Activated T-cell treated with anti-CD3 and anti-CD28 coated beads for 24 hours (primary cell): ENCODE measurements around the gene USF1.

Source experiments
- DNase-seq: peaks from one replicate; pipeline ENCODE4 v3.0.0-alpha.2; 2020; ENCODE audit warnings: low read depth

USF1 gene, protein sequence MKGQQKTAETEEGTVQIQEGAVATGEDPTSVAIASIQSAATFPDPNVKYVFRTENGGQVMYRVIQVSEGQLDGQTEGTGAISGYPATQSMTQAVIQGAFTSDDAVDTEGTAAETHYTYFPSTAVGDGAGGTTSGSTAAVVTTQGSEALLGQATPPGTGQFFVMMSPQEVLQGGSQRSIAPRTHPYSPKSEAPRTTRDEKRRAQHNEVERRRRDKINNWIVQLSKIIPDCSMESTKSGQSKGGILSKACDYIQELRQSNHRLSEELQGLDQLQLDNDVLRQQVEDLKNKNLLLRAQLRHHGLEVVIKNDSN

DNA sequence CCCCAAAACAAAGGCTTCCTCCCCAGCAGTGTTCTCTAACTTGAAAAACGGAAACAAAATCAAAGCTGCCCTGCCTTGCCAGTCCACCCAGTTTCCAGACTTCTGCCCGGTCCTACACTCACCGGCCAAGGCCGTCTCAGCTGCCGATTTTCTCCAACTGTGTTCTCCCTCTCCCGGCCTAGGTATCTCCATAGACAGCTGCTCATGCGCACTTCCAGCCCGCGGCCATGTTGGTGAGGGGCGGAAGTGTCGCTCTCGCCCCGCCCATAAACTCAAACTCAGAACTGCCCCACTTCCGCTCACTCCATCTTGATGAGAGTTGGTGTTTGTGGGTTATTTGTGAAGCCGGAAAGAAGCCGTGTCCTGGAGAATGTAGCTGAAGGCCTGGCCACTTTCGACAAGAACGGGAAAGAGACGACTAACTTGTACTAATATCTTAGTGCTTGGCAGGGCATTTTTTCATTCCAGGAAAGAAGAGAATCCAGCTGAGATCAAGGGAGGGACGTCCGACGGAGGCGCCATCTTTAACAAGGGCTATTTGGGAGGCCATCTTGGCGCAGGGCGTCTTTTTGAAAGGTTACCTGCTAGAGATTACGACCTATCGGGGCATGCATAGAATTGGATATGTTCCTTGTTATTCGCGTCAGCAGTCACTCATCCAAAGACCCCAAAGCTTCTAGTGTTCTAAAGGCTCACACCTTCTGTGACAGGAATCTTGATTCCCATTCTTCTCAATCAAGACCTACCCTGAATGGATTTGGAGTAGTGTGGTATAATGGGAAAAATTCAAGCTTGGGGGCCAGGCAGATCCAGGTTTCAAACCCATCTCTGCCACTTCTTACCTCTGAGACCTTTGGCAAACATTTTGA lies at the start of gene USF1:
USF1 (minus strand) TSS at position 242 of the 869 bp plus-strand sequence. CDS start 2,702 bp downstream, outside the sequence.
- DNase-seq: peak; percentile 90

DNA sequence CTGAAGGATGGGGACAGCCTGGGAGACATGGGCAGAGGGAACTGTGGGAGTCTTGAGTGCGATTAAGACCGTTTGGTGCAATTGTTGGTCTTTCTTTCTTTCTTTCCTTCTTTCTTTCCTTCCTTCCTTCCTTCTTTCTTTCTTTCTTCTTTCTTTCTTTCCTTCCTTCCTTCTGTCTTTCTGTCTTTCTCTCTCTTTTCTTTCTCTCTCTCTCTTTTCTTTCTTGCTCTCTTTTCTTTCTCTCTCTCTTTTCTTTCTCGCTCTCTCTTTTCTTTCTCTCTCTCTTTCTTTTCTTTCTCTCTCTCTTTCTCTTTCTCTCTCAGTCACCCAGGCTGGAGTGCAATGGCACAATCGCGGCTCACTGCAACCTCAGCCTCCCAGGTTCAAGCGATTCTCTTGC lies 49.5 kb upstream of the USF1 start:
- DNase-seq: no peak

DNA sequence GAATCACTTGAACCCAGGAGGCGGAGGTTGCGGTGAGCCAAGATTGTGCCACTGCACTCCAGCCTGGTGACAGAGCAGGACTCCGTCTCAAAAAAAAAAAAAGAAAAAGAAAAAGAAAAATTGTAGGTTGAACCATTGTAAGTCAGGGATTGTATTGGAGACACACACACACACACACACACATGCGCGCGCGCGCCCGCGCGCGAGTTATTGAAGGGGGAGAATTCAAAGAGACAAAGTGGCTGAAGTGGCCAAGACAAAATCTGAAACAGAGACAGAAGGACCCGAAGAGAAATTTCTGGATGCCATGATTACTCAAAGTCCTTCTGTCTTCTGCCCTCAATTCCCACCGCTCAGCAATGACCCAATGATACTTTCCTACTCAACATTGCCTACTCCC lies 48.7 kb upstream of the USF1 start:
- no peak for DNase-seq

DNA sequence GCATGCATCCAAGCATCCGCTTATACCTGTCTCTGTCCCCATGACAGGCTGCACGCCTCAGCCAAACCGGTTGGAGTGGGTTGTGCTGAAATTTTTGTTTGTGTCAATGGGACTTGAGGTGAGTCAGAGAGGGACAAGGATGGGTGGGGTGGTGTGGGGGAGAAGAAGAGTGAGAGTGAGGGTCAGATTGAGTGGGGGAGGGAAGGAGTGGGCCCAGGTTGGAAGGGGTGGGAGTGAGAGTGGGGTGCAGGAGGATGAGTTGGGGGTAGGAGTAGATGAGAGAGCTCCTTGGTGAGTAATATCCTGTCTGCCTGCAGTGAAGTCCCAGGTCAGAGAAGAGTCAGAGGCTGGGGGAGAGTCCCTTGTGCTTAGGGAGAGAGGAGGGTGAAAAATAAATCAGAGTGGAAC lies 46.8 kb upstream of the USF1 start:
- DNase-seq: peak; percentile 43

DNA sequence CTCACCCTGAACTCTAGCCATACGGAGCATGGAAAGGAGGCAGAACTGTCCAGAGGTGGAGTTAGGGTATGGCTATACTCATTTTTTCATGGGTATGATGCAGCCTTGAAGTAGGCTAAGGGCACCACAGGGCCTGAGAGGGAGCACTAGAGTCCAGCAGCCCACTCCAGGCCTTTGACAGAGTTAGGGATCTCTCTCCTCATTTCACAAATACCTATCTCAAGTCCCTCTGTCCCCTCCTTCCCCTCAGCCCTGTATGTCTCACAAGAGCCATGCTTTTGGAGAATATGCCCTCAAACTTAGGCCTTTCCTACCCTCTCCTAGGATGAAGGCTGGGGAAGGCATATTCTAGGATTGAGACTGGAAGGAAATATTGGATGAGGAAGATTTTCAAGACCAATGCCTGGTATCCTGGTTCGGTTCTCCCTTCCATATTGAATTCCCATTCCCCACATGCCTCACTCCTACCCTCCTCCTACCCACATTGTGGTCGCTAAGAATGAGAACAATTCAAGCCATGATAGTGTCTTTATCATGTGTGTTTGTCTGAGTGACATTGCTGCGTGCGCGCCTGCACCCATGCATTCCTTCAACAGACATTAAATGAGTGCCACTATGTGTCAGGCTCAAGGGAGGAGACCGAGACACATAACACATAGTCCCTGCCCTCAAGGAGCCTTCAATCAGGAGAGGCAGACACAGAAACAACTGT lies 46.2 kb upstream of the USF1 start:
- DNase-seq: no peak

DNA sequence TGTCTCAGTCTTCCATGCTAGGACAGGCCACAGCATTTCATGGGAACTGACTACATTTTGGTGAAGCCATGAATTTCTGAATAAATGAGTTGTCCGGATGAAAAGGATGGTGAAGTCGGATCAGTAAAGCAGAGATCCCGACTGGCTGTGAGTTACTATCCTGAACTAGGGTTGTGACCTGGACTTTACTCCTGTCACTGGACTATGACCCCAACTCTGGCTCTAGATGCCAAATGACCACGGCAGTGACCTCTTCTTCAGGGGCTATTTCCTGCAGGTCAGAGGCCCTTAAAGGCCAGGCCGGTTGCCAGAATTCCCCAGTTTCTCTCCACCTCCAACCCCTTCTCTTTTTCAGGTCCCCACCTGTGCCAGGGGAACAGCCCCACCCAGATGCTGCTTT lies 45.3 kb upstream of the USF1 start:
- no peak for DNase-seq

DNA sequence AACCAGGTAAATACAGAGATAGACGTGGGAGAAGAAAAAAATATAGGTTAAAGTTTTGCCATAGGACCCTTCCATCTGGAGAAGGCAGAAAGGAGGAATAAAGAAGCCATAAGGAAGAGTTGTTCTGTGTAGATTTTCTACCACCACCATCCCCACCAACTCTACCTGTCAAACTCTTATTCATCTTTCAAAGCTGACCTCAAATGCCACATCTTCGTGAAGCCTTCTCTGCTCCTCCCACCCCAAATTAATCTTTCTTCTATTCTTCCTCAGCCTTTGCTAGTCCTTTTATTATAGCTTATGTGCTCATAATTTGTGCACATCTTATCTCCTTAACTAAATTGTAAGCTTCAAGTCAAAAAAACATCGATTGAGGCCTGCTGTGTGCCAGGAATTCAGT lies 44.8 kb upstream of the USF1 start:
- DNase-seq: no peak

DNA sequence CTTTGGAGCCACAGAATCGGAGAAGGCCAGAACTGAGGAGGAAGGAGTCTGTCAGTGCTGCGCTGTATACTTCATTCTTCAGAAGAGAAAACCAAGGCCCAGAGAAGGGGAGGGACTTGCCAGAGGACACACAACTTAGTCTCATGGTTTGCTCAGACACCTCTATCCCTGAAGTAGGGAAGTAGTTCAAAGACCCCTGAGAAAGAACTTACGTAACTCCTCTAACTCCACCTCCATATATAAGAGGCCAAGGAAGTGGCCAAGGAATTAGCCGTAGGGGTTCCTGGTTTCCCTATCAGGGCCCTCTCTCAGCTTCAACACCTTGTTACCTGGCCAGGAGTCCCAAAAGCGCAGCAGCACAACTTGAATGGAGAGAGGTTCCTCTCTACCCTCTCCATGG lies 44.2 kb upstream of the USF1 start:
- DNase-seq: no peak

DNA sequence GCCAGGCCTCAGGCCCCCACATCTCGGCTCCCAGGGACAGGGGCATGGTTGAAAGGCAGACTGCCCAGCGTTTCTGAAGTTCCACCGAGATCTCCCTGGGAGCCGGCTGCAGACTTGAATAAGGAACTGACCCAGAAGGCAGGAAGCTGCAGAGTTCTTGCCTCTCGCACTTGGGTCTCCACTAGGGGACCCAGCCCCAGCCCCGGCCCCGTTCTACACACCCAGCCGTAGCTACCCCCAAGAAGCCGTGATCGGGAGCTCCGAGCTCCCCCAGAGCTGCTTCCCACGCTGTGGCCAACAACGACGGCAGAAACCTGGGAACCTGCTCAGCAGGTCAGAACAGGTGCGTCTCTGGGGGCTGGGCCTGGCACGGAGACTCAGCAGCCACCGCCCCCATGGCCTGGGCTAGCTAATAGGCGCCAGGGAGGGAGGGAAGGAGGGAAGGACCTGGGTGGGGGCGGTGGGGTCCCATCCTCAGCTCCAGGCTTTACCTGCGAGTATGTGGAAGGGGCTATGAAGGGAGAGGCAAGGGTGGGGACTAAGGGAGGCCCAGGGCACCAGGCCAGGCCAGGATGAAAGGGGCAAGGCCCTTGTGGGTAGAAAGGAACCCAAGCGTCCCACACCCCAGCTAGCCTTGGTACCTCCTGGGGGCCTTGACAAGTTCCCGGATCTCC lies 43.6 kb upstream of the USF1 start, which contains the start of gene NECTIN4:
NECTIN4 (minus strand) TSS at position 308 of the 674 bp plus-strand sequence; CDS start at position 46, 262 bp downstream.
- DNase-seq: no peak

DNA sequence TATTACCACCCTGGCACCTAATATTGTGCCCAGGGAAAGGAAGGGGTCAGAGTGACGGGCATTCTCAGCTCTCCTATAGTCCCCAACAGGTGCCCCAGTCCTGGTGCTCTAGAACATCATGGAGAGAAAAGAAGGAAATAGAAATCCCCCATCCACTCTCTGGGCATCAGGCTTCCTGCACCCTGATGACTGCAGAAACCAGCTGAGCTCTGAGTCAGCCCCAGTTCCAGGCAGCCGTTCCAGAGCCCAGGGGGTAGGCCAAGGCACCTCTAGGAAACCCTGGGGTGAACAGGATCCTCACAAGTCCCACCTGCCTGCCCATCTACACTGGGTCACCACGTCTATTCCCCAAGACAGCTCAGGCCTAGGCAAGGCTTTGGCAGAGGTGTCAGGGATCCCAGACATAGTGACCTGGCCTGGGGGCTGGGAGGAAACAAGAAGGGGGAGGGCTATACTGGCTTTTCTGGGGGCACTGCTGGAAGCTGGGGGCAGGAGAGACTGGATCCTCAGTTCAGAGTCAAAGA lies 42.9 kb upstream of the USF1 start:
- DNase-seq: no peak

DNA sequence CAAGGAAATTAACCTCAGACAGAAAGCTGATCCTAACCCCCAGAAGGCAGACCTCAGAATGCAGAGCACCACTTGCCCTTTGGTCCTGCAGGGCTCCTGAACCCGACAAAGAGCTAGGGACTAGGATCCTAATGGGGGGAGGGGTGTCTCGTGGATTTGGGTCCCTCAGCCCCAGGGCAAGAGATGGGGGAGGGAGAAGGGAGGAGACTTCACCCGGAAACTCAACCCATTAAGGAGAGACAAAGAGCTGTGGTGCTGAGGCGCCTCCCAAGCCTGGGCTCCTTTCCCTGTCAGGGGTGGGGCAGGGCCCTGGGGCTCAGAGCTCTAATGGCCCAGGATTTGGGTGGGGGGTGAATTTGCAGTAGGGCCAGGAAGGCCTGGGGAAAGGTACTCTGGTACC lies 40.7 kb upstream of the USF1 start:
- no peak for DNase-seq

DNA sequence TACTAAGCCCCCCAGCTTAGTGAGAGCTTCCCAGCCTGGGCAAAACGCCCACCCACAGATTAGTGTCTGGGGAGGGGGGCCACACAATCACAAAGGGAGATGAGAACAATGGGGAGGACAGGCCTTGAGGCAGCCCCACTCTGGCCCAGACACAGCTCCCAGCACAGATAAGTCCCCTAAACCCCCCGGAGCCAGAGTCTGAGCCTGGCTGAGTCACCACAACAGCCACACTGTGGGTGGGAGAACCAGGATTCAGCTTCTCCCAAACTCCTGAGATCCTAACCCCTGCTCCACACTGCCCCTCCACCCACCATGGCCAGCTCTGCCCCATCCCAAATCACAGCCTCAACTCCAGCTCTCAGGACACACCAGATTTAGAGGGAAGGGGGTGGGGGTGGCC lies 39.4 kb upstream of the USF1 start:
- DNase-seq: no peak

DNA sequence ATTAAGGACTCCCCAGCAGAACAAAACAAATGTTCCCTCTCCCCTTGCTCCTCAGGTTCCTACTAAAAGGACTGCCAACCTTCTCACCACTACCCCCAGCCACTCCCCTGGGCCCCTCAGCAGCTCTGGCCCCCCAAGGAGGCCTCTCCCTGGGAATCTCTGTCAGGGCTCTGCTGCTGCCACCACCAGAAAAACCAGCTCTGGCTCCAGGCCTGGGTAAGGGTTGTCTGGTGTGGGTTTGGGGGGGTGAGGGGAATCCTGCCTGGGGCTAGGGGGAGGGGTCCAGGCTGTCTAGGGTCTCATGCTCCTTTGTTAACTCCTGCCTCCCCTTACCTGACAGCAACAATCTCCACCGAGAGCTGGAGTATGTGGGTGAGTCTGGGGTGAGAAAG lies 38.8 kb upstream of the USF1 start:
- DNase-seq: no peak

DNA sequence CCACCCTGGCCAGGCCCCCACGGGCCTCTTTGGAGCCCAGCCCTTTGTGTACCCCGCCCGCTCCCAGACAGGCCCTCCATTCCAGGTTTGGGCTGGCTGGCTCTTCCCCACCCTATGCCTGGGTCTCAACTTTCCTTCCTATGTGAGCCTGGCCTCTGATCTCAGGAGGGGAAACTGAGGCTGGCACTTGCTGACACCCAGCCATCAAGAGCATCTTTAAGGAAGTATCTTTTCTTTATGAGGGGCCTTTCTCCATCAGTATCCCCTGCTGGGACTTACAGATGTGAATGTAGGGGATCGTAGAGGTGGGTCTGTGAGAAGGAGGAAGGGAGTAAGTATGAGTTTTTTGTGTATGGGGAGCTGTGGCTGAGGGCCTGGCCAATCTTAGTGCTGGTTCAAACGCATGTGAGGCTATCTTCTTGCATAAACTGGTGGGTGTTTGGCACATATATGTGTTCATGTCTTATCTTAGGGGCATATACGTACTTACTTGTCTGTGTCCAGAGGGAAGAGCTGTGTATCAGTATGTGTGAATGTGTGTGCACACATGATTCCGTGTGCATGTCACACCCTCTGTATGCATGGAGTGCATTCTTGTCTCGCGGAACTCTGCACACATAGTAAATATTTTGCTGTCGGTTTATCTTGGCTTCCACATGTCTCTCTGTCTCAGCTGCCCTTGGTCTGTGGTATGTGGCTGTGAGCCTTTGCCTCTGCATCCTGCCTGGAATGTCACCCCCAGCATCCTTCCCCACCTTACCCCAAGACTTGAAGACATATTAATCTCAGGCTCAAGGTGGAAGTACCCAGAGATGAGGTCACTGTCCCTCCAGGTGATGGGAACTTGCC lies 38.2 kb upstream of the USF1 start:
- DNase-seq: no peak

DNA sequence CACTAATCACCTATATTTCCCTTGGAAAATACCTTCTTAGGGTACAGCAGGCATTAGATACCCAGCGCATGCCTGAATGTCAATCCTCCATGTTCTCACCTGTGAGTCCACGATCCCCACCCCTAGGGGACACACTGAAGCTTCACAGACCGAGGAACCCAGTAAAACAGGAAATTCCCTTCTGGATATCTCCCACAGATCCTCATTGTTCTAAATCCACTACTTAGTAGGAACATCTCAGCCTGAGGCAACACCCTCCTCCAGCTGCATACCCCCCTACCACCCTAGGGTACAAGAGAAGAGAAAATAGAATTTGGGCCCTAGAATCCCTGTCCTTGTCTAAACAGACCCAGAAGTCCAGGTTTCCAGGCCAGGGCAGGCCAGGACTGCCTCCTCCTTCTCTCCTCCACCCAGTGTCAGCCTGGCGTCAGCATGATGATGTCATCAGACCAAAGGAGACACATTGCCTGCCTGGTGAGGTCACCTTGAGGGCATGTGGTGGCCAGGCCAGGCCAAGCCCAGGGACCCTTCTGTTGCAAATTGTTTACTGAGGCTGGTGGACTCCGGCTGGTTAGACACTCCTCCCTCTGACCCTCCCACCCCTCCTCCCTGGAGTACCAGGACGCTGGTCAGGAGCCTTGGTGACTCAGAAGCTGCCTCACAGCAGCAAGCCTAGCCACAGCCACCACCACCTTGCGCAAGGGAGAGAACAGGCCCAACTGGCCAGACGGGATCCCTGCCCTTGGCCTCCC lies 37.4 kb upstream of the USF1 start:
- no peak for DNase-seq

DNA sequence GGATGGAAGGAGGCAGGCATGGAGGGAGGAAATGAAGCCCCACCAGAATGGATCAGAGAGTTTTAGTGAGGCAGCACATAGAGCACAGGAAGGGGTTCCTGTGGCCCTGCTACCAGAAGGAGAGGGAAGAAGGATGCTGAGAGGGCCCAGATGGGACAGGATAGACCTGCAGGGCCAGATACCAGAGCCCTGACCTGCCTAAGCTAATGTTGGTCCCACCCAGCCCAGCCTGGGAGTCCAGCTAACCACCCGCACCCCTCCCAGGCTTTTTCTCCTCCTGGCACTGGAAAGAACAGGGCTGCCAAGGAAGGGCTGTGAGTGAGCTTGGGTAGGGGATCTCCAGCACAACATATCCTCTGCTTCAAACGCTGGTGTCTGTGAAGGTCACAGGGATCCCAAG lies 36.7 kb upstream of the USF1 start:
- no peak for DNase-seq

DNA sequence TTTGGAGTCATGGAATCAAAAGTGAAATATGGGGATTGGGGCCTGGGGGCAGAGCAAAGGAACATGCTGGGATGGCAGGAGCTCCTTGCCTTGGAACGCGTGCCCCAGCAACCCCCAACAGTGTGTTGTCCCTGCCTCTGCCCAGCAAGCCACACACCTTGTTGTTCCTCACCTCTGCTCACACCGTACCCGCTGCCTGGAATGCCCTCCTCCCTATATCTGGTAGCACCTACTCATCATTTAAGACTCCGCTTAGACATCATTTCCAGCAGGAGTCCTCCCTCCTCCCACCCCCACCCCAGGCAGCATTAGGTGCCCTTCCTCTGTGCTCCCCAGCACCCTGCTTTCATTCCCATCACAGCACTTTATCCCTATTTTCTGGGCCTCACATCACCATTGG lies 35.7 kb upstream of the USF1 start:
- no peak for DNase-seq

DNA sequence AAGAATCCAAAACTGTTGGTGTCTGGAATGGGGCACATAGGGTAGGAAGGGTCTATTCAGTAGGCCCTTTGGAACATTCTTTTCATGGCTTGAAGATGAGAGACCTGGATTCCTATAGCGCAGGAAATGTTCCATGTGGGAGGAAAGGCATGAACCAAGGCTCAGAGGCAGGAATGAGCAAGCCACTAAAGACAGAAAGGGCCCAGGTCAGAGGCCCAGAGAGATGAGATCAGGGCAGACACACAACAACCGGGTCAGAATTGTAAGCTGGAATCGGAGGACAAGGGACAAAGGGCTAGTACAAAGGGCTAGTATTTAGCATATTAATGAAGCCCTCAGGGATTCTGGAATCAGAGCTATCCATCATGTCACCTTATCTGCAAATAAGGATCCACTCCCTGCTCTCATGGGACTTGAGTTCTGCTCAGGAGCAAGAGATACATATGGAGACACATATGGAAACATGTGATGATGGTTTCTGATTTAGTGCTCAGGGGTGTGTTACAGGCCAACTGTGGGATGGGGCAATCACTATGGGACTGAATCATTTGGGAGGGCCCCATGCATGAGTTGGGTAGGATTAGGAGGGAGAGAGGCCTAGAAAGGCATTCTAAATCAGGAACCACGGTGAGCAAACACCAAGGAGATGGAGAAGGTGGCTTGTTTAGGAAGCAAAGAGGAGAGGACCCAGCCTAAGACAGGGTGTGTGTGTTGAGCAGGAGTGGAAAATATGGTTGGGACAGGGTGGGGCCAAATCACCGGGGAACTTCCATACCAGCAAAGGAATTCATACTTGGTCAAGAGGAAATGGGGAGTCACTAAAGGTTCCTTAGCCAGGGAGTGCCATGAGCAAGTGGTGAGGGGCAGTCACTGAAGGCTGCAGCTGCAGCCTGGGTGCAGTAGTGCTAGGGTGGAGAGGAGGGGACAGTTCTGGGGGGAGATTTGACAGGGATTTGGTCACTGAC lies 34.9 kb upstream of the USF1 start:
- no peak for DNase-seq
